Panc1 (cell line): Measurements from ENCODE around the gene NOC2L. TPM values are rescaled to one million over a fixed set of nuclear protein-coding genes. Genes with fewer than 3 reads are reported as not detected.

ENCODE experiments used
- ATAC-seq: fragments of 200-7000 bp; cut with Tn5 transposase; 2 replicates; pipeline ENCODE4 v1.9.1; 2020; ENCODE audit warnings: mild to moderate bottlenecking, moderate library complexity
- BruUV-seq: library from RNA; stranded (reverse); fragments of 400-500 nt; replicated peaks from 2 replicates; lab custom pipeline; 2021; lab: Mats Ljungman, UMichigan
- CTCF ChIA-PET: fragments of 300-600 bp; sonication (Branson Sonifier 250); formaldehyde crosslinking; loops from one replicate; lab custom pipeline; 2022; ENCODE audit warnings: antibody characterized with exemption; lab: Charles Lee
- POLR2A ChIA-PET: fragments of 300-600 bp; sonication (Branson Sonifier 250); formaldehyde crosslinking; loops from one replicate; lab custom pipeline; 2022; ENCODE audit warnings: antibody characterized with exemption; lab: Charles Lee
- DNase-seq: peaks from one replicate; pipeline ENCODE4 v3.0.0-alpha.2; 2010; ENCODE audit warnings: low read depth, low spot score
- H3K27ac ChIP-seq: 2 replicates; pipeline ENCODE4 v1.5.1; 2011; ENCODE audit warnings: mild to moderate bottlenecking, low read length, inconsistent platforms
- H3K27me3 ChIP-seq: fragments of 200-500 bp; sonication (Bioruptor generic); 2 replicates; pipeline ENCODE4 v1.6.0; 2014; ENCODE audit warnings: low read length, inconsistent platforms; ENCODE audit not compliant: control insufficient read depth, insufficient read depth
- H3K36me3 ChIP-seq: fragments of 200-500 bp; sonication (Bioruptor generic); 2 replicates; pipeline ENCODE4 v1.5.1; 2014; ENCODE audit warnings: inconsistent platforms, mild to moderate bottlenecking, low read length, moderate library complexity; ENCODE audit not compliant: control insufficient read depth, insufficient read depth
- H3K4me1 ChIP-seq: 2 replicates; pipeline ENCODE4 v1.5.1; 2011; ENCODE audit warnings: inconsistent platforms, mild to moderate bottlenecking, low read length, moderate library complexity; ENCODE audit not compliant: control insufficient read depth, insufficient read depth
- H3K4me3 ChIP-seq, 2 experiments: 2 replicates each; pipeline ENCODE4 v1.5.1; 2011 to 2012; ENCODE audit warnings: low read depth in 2 of 2, low read length in 2 of 2, mild to moderate bottlenecking in 2 of 2, inconsistent platforms in 1 of 2, moderate library complexity in 1 of 2
- H3K9me3 ChIP-seq: fragments of 200-500 bp; sonication (Bioruptor generic); 2 replicates; pipeline ENCODE4 v1.5.1; 2014; ENCODE audit warnings: low read depth, mild to moderate bottlenecking, inconsistent platforms, low read length, moderate library complexity; ENCODE audit not compliant: control insufficient read depth, insufficient read depth
- CTCF ChIP-seq: fragments of 450-650 bp; IDR thresholded peaks from 2 replicates; pipeline ENCODE4 v1.5.1; 2017; ENCODE audit warnings: mild to moderate bottlenecking
- POLR2AphosphoS5 ChIP-seq: IDR thresholded peaks from 2 replicates; pipeline ENCODE4 v1.6.1; 2012; ENCODE audit warnings: mild to moderate bottlenecking, low read depth, low read length, moderate library complexity
- REST ChIP-seq, 2 experiments: IDR thresholded peaks; 2 replicates each; pipeline ENCODE4 v1.6.1; 2011 to 2012; ENCODE audit warnings: low read depth in 2 of 2, control low read depth in 1 of 2, low read length in 1 of 2, mild to moderate bottlenecking in 1 of 2, moderate library complexity in 1 of 2; ENCODE audit not compliant: insufficient read depth in 1 of 2
- SIN3A ChIP-seq: IDR thresholded peaks from 2 replicates; pipeline ENCODE4 v1.6.1; 2012; ENCODE audit warnings: low read depth, mild to moderate bottlenecking, low read length, moderate library complexity, borderline replicate concordance; ENCODE audit not compliant: insufficient read depth
- TCF7L2 ChIP-seq: IDR thresholded peaks from 2 replicates; pipeline ENCODE4 v1.6.1; 2011; ENCODE audit warnings: mild to moderate bottlenecking, low read depth, low read length, inconsistent platforms
- in situ Hi-C: cut with HindIII; loops from 2 replicates; pipeline ENCODE4 v1.10.0; 2016; ENCODE audit warnings: low sequenced_read_pairs, low pct_unique_long_range_greater_than_20kb
- intact Hi-C: fragments of 100-400 bp; cut with micrococcal nuclease; formaldehyde crosslinking; loops from one replicate; pipeline ENCODE4 v1.10.0; 2022; ENCODE audit not compliant: unreplicated experiment
- total RNA-seq: library from RNA; stranded (reverse); gene quantifications from one replicate; pipeline ENCODE4 v1.2.1, GENCODE V29; 2021; ENCODE audit not compliant: unreplicated experiment

The NOC2L gene
- total RNA-seq, 1 experiment from 2014 or later: 193 TPM

GRCh38 chr1:999725-1000356 is 40.8 kb upstream of the NOC2L start, which contains the start of gene HES4:
TSS of gene HES4 (minus strand) at chr1:1000097. CDS start at chr1:999973, 124 bp downstream.
- intact Hi-C loops (no loop called here), in situ Hi-C loops (no loop called here)
- ATAC-seq: peak; percentile 73
- no peaks in the 10 kb centered on the region for H3K27me3 ChIP-seq
- ChIA-PET CTCF (interaction anchor here (1.0 kb wide), 1 partner anchor 15 kb away, joined by 3 read pairs; no protein-coding TSS in a partner anchor), POLR2A (no interaction called here)
- peak within 1 kb of the TSS; percentile 56 to 69 for H3K4me3 ChIP-seq
- no peaks in the 10 kb centered on the region; the same call in 1 of the 2 replicates for H3K36me3 ChIP-seq
- peaks cover 29% of the 10 kb centered on the region for H3K4me1 ChIP-seq
- BruUV-seq: TSS peak; percentile 94
- no peak for TF ChIP-seq SIN3A
- TF ChIP-seq TCF7L2: no peak
- no peak for TF ChIP-seq REST (IDR thresholded peaks at IDR 0.05; ENCODE audit: insufficient read depth in 1 of 2, low read depth in 2 of 2, low read length in 1 of 2)
- TF ChIP-seq CTCF: no peak
- no peak for TF ChIP-seq POLR2AphosphoS5
- no peaks in the 10 kb centered on the region for H3K9me3 ChIP-seq
- DNase-seq: no peak
- peak within 1 kb of the TSS; percentile 80 for H3K27ac ChIP-seq

GRCh38 chr1:998995-999724 is 40.1 kb upstream of the NOC2L start:
- ChIA-PET POLR2A (no interaction called here), CTCF (no interaction called here)
- ATAC-seq: peak; percentile 9
- no peak for DNase-seq
- H3K9me3 ChIP-seq: no peaks in the 10 kb centered on the region
- no TSS peak for BruUV-seq
- H3K27ac ChIP-seq: peak overlapping the region; percentile 61
- no peaks in the 10 kb centered on the region for H3K27me3 ChIP-seq
- peak overlapping the region; percentile 56 to 69 for H3K4me3 ChIP-seq
- intact Hi-C loops: no loop called here
- in situ Hi-C loops: no loop called here
- H3K4me1 ChIP-seq: peaks cover 22% of the 10 kb centered on the region
- no peak for TF ChIP-seq SIN3A
- no peak for TF ChIP-seq POLR2AphosphoS5
- no peak; the same call in 1 of the 2 replicates for TF ChIP-seq CTCF
- no peak for TF ChIP-seq TCF7L2
- no peak for TF ChIP-seq REST (IDR thresholded peaks at IDR 0.05; ENCODE audit: insufficient read depth in 1 of 2, low read depth in 2 of 2, low read length in 1 of 2)
- no peaks in the 10 kb centered on the region; the same call in 1 of the 2 replicates for H3K36me3 ChIP-seq
